DOHH2 (cell line): ENCODE measurements around the gene TRIM10.

Source experiments
- H3F3A ChIP-seq: fragments of 200-600 bp; sonication (generic), shearing (Covaris generic); 2 replicates; pipeline ENCODE4 v1.6.0; 2016; ENCODE audit warnings: antibody characterized with exemption, mild to moderate bottlenecking; ENCODE audit not compliant: control insufficient read depth, insufficient read depth
- H3K27ac ChIP-seq: fragments of 200-600 bp; sonication (generic); 2 replicates; pipeline ENCODE4 v1.5.1; 2014; ENCODE audit warnings: low read depth, mild to moderate bottlenecking, low read length, moderate library complexity
- H3K27me3 ChIP-seq: fragments of 200-600 bp; sonication (generic); 2 replicates; pipeline ENCODE4 v1.6.1; 2014; ENCODE audit warnings: mild to moderate bottlenecking, low read length, mixed read lengths; ENCODE audit not compliant: control insufficient read depth
- H3K36me3 ChIP-seq: fragments of 200-600 bp; sonication (generic); 2 replicates; pipeline ENCODE4 v1.6.1; 2014; ENCODE audit warnings: mild to moderate bottlenecking, low read length, moderate library complexity, mixed read lengths; ENCODE audit not compliant: control insufficient read depth
- H3K4me1 ChIP-seq: fragments of 200-600 bp; sonication (generic); 2 replicates; pipeline ENCODE4 v1.6.1; 2014; ENCODE audit warnings: mild to moderate bottlenecking, low read length, mixed read lengths; ENCODE audit not compliant: control insufficient read depth
- H3K4me2 ChIP-seq: fragments of 200-600 bp; sonication (generic); 2 replicates; pipeline ENCODE4 v1.6.0; 2014; ENCODE audit warnings: mild to moderate bottlenecking, low read length, moderate library complexity
- H3K4me3 ChIP-seq: fragments of 200-600 bp; sonication (generic); 2 replicates; pipeline ENCODE4 v1.5.1; 2014; ENCODE audit warnings: mild to moderate bottlenecking, low read length, mixed read lengths
- H3K79me2 ChIP-seq: fragments of 200-600 bp; sonication (generic); 2 replicates; pipeline ENCODE4 v1.6.1; 2014; ENCODE audit warnings: mild to moderate bottlenecking, low read length, mixed read lengths; ENCODE audit not compliant: control insufficient read depth
- H3K9me2 ChIP-seq: fragments of 200-600 bp; sonication (generic); replicated peaks from 2 replicates; pipeline ENCODE4 v1.6.1; 2014; ENCODE audit warnings: mild to moderate bottlenecking, low read length, mixed read lengths; ENCODE audit not compliant: control insufficient read depth
- H3K9me3 ChIP-seq: fragments of 200-600 bp; sonication (generic); 2 replicates; pipeline ENCODE4 v1.6.1; 2014; ENCODE audit warnings: antibody characterized with exemption, low read length, mixed read lengths; ENCODE audit not compliant: control insufficient read depth, insufficient read depth
- H4K20me1 ChIP-seq: fragments of 200-600 bp; sonication (generic); 2 replicates; pipeline ENCODE4 v1.6.0; 2014; ENCODE audit warnings: low read depth, mild to moderate bottlenecking, antibody characterized with exemption, low read length, moderate library complexity; ENCODE audit not compliant: control insufficient read depth, insufficient read depth
- EZH2phosphoT487 ChIP-seq: fragments of 200-600 bp; sonication (generic); IDR thresholded peaks from 2 replicates; pipeline ENCODE4 v1.6.1; 2017; ENCODE audit warnings: borderline replicate concordance, mild to moderate bottlenecking, antibody characterized with exemption, low read length, moderate library complexity, mixed read lengths
- TF ChIP-seq, protein P1 (sequence below): fragments of 200-600 bp; sonication (generic); IDR thresholded peaks from one replicate; pipeline ENCODE4 v1.5.1; 2014; ENCODE audit warnings: antibody characterized with exemption, mild to moderate bottlenecking, low read depth, low read length; ENCODE audit not compliant: poor library complexity, severe bottlenecking

The TRIM10 gene

DNA sequence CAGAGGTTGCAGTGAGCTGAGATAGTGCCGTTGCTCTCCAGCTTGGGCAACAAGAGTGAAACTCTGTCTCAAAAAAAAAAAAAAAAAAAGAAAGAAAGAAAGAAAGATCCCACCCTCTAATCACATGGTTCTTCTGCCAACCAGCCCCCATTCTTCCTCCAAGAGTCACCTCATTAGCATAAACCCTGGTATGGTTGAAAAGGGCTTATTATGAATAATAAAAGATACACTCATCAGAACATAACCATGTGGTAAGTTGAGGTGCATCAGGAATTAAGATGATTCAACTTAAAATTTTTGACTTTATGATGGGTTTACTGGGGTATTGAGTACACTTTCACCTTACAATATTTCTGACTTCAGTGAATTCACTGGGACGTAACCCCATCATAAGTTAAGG lies 25.9 kb downstream of the TRIM10 start:
- H3K79me2 ChIP-seq, result no peaks in the 10 kb centered on the region
- peaks cover 45% of the 10 kb centered on the region for H3K27me3 ChIP-seq
- no peak overlapping the region for H3K27ac ChIP-seq
- TF ChIP-seq EZH2phosphoT487, result no peak
- TF ChIP-seq, protein P1, sequence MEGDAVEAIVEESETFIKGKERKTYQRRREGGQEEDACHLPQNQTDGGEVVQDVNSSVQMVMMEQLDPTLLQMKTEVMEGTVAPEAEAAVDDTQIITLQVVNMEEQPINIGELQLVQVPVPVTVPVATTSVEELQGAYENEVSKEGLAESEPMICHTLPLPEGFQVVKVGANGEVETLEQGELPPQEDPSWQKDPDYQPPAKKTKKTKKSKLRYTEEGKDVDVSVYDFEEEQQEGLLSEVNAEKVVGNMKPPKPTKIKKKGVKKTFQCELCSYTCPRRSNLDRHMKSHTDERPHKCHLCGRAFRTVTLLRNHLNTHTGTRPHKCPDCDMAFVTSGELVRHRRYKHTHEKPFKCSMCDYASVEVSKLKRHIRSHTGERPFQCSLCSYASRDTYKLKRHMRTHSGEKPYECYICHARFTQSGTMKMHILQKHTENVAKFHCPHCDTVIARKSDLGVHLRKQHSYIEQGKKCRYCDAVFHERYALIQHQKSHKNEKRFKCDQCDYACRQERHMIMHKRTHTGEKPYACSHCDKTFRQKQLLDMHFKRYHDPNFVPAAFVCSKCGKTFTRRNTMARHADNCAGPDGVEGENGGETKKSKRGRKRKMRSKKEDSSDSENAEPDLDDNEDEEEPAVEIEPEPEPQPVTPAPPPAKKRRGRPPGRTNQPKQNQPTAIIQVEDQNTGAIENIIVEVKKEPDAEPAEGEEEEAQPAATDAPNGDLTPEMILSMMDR, result no peak
- no peak overlapping the region for H3K4me2 ChIP-seq
- no peak overlapping the region for H3K4me3 ChIP-seq
- no peaks in the 10 kb centered on the region for H3F3A ChIP-seq
- H3K36me3 ChIP-seq, result no peaks in the 10 kb centered on the region
- H4K20me1 ChIP-seq, result no peaks in the 10 kb centered on the region
- H3K4me1 ChIP-seq, result peaks cover 10% of the 10 kb centered on the region
- no peaks in the 10 kb centered on the region for H3K9me3 ChIP-seq
- H3K9me2 ChIP-seq, result no peaks in the 10 kb centered on the region

DNA sequence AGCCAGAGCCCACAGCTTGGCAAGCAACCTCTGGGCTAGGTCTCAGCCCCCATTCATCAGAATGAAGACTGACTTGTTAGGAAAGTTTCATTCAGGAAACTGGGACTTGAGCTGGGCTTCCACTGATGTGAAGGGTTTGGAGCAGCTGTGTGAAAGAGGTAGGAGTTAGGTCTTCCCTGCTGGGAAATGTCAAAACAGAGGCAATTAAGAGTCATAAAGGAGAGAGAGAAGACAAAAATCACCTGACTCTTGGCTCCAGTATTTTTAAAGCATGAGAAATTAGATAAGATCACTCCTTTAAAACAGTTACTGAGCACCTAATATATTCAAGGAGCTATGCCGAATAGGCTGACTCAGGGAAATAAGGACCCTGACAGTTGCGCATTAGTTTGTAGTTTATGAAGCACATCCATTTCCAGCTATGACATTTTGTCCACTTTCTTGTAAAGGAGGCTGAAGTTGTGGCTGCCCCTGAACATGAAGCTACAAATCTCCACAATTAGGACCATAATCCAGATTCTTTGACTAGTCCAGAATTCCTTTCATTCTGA lies 29.0 kb downstream of the TRIM10 start:
- no peaks in the 10 kb centered on the region for H4K20me1 ChIP-seq
- no peak for TF ChIP-seq EZH2phosphoT487
- TF ChIP-seq, protein P1, result no peak
- H3K4me3 ChIP-seq, result no peak overlapping the region
- H3K9me2 ChIP-seq, result no peaks in the 10 kb centered on the region
- no peaks in the 10 kb centered on the region for H3K36me3 ChIP-seq
- H3F3A ChIP-seq, result no peaks in the 10 kb centered on the region
- H3K4me2 ChIP-seq, result no peak overlapping the region
- H3K4me1 ChIP-seq, result peaks cover 10% of the 10 kb centered on the region
- peaks cover 58% of the 10 kb centered on the region for H3K27me3 ChIP-seq
- H3K9me3 ChIP-seq, result no peaks in the 10 kb centered on the region
- no peaks in the 10 kb centered on the region for H3K79me2 ChIP-seq
- no peak overlapping the region for H3K27ac ChIP-seq

DNA sequence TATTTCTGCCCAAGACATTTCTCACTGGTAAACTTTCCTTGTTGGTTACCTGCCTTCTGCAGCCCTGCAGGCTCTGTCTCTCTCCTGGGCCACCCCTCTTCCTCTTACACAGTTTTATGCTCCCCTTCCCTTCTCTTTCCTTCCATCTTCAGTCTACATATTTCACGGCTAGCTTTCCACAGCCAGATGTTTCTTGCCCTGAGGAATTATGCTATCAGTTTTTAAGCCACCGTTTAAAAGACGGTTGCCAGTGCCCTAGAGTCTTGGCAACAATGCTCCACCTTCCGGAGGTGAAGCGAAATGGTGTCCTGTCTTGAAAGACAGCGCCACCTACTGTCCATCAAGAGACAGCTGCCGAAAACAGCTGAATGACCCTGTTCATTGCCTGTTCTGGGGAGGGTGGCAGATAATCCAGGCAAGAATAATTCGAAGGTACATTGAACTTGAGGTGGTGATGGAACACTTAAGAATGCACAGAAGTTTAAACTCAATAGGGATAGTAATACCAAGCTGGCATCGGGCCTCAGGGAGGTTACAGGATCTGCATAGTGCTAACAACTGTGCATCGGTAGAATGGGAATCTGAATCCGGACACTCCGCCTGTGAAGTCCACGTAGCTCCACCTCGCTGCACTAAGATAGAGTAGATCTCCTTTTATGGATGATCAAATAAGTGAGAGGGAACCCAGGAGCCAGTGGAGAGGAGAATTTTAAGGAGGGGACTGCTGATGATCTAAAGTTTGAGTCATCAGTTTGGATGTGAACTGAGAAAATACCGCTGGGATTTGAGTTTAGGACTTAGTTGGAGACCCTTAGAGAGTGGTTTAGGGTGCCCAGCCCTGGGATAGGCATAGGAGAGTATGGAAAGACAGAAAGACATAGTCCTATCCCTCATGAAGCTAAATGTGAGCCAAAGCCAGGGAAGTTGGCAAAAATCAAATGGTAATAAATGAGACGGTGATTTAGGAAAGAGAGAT lies 29.8 kb downstream of the TRIM10 start:
- no peak overlapping the region for H3K4me3 ChIP-seq
- H3K36me3 ChIP-seq, result no peaks in the 10 kb centered on the region
- H3F3A ChIP-seq, result no peaks in the 10 kb centered on the region
- H3K27me3 ChIP-seq, result peaks cover 62% of the 10 kb centered on the region
- no peak for TF ChIP-seq EZH2phosphoT487
- TF ChIP-seq, protein P1, result peak; percentile 99
- H3K79me2 ChIP-seq, result no peaks in the 10 kb centered on the region
- H3K27ac ChIP-seq, result no peak overlapping the region
- H4K20me1 ChIP-seq, result no peaks in the 10 kb centered on the region
- H3K9me3 ChIP-seq, result no peaks in the 10 kb centered on the region
- H3K4me1 ChIP-seq, result peaks cover 3% of the 10 kb centered on the region
- H3K9me2 ChIP-seq, result no peaks in the 10 kb centered on the region
- H3K4me2 ChIP-seq, result no peak overlapping the region; the same call in 1 of the 2 replicates
